ENCODE results near the gene ITIH2. TPM values are rescaled to one million over a fixed set of nuclear protein-coding genes. Genes with fewer than 3 reads are reported as not detected.
A peak's percentile ranks its signal among the peaks of the same experiment; 100 is the strongest.
"Not testable (repeated sequence)": the region's sequence is repeated elsewhere in the genome, so short reads cannot be mapped to it uniquely, and the experiment has no call there.

ITIH2 gene, protein sequence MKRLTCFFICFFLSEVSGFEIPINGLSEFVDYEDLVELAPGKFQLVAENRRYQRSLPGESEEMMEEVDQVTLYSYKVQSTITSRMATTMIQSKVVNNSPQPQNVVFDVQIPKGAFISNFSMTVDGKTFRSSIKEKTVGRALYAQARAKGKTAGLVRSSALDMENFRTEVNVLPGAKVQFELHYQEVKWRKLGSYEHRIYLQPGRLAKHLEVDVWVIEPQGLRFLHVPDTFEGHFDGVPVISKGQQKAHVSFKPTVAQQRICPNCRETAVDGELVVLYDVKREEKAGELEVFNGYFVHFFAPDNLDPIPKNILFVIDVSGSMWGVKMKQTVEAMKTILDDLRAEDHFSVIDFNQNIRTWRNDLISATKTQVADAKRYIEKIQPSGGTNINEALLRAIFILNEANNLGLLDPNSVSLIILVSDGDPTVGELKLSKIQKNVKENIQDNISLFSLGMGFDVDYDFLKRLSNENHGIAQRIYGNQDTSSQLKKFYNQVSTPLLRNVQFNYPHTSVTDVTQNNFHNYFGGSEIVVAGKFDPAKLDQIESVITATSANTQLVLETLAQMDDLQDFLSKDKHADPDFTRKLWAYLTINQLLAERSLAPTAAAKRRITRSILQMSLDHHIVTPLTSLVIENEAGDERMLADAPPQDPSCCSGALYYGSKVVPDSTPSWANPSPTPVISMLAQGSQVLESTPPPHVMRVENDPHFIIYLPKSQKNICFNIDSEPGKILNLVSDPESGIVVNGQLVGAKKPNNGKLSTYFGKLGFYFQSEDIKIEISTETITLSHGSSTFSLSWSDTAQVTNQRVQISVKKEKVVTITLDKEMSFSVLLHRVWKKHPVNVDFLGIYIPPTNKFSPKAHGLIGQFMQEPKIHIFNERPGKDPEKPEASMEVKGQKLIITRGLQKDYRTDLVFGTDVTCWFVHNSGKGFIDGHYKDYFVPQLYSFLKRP
- total RNA-seq (ENCODE audit: low replicate concordance): 3.4 and 3.7 TPM in 2 replicates
- long read RNA-seq, transcript ITIH2-201 (21 exons, 3,193 nt): major isoform, 10 of 20 reads
- long read RNA-seq, partial matches to known transcripts: 8 of 20 reads
- long read RNA-seq, other reads (novel, unspliced or antisense): 2 of 20 reads

- TF ChIP-seq, protein P1, sequence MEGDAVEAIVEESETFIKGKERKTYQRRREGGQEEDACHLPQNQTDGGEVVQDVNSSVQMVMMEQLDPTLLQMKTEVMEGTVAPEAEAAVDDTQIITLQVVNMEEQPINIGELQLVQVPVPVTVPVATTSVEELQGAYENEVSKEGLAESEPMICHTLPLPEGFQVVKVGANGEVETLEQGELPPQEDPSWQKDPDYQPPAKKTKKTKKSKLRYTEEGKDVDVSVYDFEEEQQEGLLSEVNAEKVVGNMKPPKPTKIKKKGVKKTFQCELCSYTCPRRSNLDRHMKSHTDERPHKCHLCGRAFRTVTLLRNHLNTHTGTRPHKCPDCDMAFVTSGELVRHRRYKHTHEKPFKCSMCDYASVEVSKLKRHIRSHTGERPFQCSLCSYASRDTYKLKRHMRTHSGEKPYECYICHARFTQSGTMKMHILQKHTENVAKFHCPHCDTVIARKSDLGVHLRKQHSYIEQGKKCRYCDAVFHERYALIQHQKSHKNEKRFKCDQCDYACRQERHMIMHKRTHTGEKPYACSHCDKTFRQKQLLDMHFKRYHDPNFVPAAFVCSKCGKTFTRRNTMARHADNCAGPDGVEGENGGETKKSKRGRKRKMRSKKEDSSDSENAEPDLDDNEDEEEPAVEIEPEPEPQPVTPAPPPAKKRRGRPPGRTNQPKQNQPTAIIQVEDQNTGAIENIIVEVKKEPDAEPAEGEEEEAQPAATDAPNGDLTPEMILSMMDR (conservative IDR thresholded peaks at IDR 0.05): no peak
- H3K27me3 Mint-ChIP-seq: peaks cover 19% of the 10 kb centered on the region
- no peak within 1 kb of the TSS for H3K4me3 Mint-ChIP-seq
These were observed at the start of gene ITIH2 for GRCh38 chr10:7703140-7703539. ITIH2 (plus strand) TSS chr10:7703316; CDS start chr10:7703435, 119 bp downstream.

DNA sequence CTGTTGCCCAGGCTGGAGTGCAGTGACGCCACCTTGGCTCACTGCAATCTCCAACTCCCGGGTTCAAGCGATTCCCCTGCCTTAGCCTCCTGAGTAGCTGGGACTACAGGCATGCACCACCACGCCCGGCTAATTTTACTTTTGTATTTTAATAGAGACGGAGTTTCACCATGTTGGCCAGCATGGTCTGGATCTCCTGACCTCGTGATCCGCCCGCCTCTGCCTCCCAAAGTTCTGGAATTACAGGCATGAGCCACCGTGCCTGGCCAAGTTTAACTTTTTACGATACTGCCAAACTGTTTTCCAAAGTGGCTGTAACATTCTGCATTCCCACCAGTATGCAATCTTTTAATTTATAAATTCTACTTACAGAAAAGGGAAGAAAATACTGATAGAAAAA, 46.0 kb upstream of the ITIH2 start:
- H3K27me3 Mint-ChIP-seq; H3K27ac Mint-ChIP-seq; H3K4me3 Mint-ChIP-seq; H3K9me3 Mint-ChIP-seq; H3K36me3 Mint-ChIP-seq; DNase-seq (ENCODE audit: extremely low spot score, unreplicated experiment): not testable (repeated sequence)
- peaks cover 17% of the 10 kb centered on the region for H3K4me1 Mint-ChIP-seq (ENCODE audit: unreplicated experiment)

More at GRCh38 chr10:7703140-7703539, at the start of gene ITIH2:
- Mint-ChIP-seq H3K27ac (no peak within 1 kb of the TSS), H3K36me3 (no peaks in the 10 kb centered on the region), H3K4me1 (ENCODE audit: unreplicated experiment) (peaks cover 6% of the 10 kb centered on the region), H3K9me3 (no peaks in the 10 kb centered on the region)
- DNase-seq (ENCODE audit: extremely low spot score, unreplicated experiment): no peak

DNA sequence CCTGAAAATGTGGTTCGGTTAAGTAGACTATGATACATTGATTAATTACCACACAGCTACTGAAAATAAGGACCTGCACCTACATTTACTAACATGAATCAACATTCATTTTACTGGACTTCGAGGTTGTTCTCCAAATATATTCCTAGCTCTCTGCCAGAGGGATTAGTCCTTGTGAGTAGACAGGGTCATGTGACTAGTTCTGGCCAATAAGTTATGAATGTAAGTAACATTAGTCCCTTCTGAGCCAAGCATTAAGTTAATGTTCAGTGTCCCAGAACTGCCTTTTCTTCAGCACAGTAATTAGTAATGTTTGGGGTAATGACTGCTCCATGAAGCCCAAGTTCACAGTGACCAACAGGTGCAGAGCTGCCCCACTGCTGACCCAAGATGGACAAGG, 45.6 kb upstream of the ITIH2 start:
- Mint-ChIP-seq H3K27ac (no peak overlapping the region), H3K4me1 (ENCODE audit: unreplicated experiment) (peaks cover 17% of the 10 kb centered on the region), H3K27me3 (no peaks in the 10 kb centered on the region), H3K9me3 (peaks cover 3% of the 10 kb centered on the region), H3K36me3 (peaks cover 3% of the 10 kb centered on the region), H3K4me3 (no peak overlapping the region)
- DNase-seq (ENCODE audit: extremely low spot score, unreplicated experiment): no peak
- TF ChIP-seq, protein P1 (conservative IDR thresholded peaks at IDR 0.05): no peak

- TF ChIP-seq, protein P1 (conservative IDR thresholded peaks at IDR 0.05): no peak
- peaks cover 3% of the 10 kb centered on the region for H3K9me3 Mint-ChIP-seq
- H3K4me1 Mint-ChIP-seq (ENCODE audit: unreplicated experiment): peaks cover 17% of the 10 kb centered on the region
- H3K27me3 Mint-ChIP-seq: no peaks in the 10 kb centered on the region
- peak overlapping the region; percentile 85 for H3K27ac Mint-ChIP-seq
- DNase-seq (ENCODE audit: extremely low spot score, unreplicated experiment): no peak
- H3K4me3 Mint-ChIP-seq: peak overlapping the region; percentile 37
- H3K36me3 Mint-ChIP-seq: peaks cover under 1% of the 10 kb centered on the region
These were observed 43.6 kb upstream of the ITIH2 start for GRCh38 chr10:7659560-7659959.

GRCh38 chr10:7662522-7662921, 40.6 kb upstream of the ITIH2 start:
- H3K27ac Mint-ChIP-seq: no peak overlapping the region
- TF ChIP-seq, protein P1 (conservative IDR thresholded peaks at IDR 0.05): no peak
- H3K27me3 Mint-ChIP-seq: peaks cover 15% of the 10 kb centered on the region
- no peaks in the 10 kb centered on the region for H3K36me3 Mint-ChIP-seq
- no peak for DNase-seq (ENCODE audit: extremely low spot score, unreplicated experiment)
- H3K9me3 Mint-ChIP-seq: peaks cover 3% of the 10 kb centered on the region
- H3K4me1 Mint-ChIP-seq (ENCODE audit: unreplicated experiment): peaks cover 26% of the 10 kb centered on the region
- no peak overlapping the region for H3K4me3 Mint-ChIP-seq

Measured in type B pancreatic cell (in vitro differentiated cells).